ENCODE results near the gene ZNF777.
A peak's percentile ranks its signal among the peaks of the same experiment; 100 is the strongest.
"Not testable (repeated sequence)": the region's sequence is repeated elsewhere in the genome, so short reads cannot be mapped to it uniquely, and the experiment has no call there.

Gene ZNF777

GRCh38 chr7:149460493-149461277 is at the start of gene ZNF777:
ZNF777 (minus strand) TSS chr7:149461062; CDS start chr7:149456022, 5,040 bp downstream.
- peak; percentile 51 for DNase-seq

- no peak for DNase-seq
Measured at GRCh38 chr7:149510248-149510647, 49.4 kb upstream of the ZNF777 start.

GRCh38 chr7:149509774-149510173 is 48.9 kb upstream of the ZNF777 start:
- no peak for DNase-seq

- DNase-seq = no peak
Measured at GRCh38 chr7:149505551-149505950, 44.7 kb upstream of the ZNF777 start.

GRCh38 chr7:149501651-149502050 is 40.8 kb upstream of the ZNF777 start:
- no peak for DNase-seq

GRCh38 chr7:149500910-149501309 is 40.0 kb upstream of the ZNF777 start:
- no peak for DNase-seq

GRCh38 chr7:149500201-149500600 is 39.3 kb upstream of the ZNF777 start:
- no peak for DNase-seq

- DNase-seq = no peak
Measured at GRCh38 chr7:149498811-149499210, 37.9 kb upstream of the ZNF777 start.

- DNase-seq = no peak
Measured at GRCh38 chr7:149497467-149498261, 36.8 kb upstream of the ZNF777 start, which contains the start of gene ZNF746. ZNF746 (minus strand) TSS chr7:149497809; CDS start chr7:149497536, 273 bp downstream.

GRCh38 chr7:149496642-149497391 is 36.0 kb upstream of the ZNF777 start:
- DNase-seq = no peak

- DNase-seq = peak; percentile 45
Measured at GRCh38 chr7:149495785-149496641, 35.2 kb upstream of the ZNF777 start.

- DNase-seq = no peak
Measured at GRCh38 chr7:149494738-149495368, 34.0 kb upstream of the ZNF777 start.

- not testable (repeated sequence) for DNase-seq
Measured at GRCh38 chr7:149493975-149494374, 33.1 kb upstream of the ZNF777 start.

GRCh38 chr7:149493366-149493765 is 32.5 kb upstream of the ZNF777 start:
- DNase-seq = no peak

- no peak for DNase-seq
Measured at GRCh38 chr7:149490083-149490760, 29.4 kb upstream of the ZNF777 start.

GRCh38 chr7:149489391-149490024 is 28.6 kb upstream of the ZNF777 start:
- DNase-seq = no peak

GRCh38 chr7:149479568-149479967 is 18.7 kb upstream of the ZNF777 start:
- no peak for DNase-seq

GRCh38 chr7:149478754-149479153 is 17.9 kb upstream of the ZNF777 start:
- no peak for DNase-seq

- DNase-seq = no peak
Measured at GRCh38 chr7:149477494-149478443, 16.9 kb upstream of the ZNF777 start.

Data from DMS79 (cell line).